Testis (tissue), 3 donors: ENCODE results near the gene ARID5B. TPM values are rescaled to one million over a fixed set of nuclear protein-coding genes. Genes with fewer than 3 reads are reported as not detected.

Source experiments
- DNase-seq: peaks from one replicate; pipeline ENCODE4 v3.0.0-alpha.2; 2019
- H3K27ac ChIP-seq, 2 donors: fragments of 200-600 bp; sonication (generic); one replicate each; pipeline ENCODE4 v1.5.1; 2019
- H3K27me3 ChIP-seq: fragments of 200-600 bp; sonication (generic); one replicate; pipeline ENCODE4 v1.5.1; 2019
- H3K36me3 ChIP-seq: fragments of 200-600 bp; sonication (generic); one replicate; pipeline ENCODE4 v1.5.1; 2017; ENCODE audit warnings: low read depth; ENCODE audit errors: missing control alignments
- H3K4me1 ChIP-seq: fragments of 200-600 bp; sonication (generic); one replicate; pipeline ENCODE4 v1.5.1; 2019
- H3K4me3 ChIP-seq, 2 donors: fragments of 200-600 bp; sonication (generic); one replicate each; pipeline ENCODE4 v1.5.1; 2017 to 2019
- H3K9me3 ChIP-seq: fragments of 200-600 bp; sonication (generic); one replicate; pipeline ENCODE4 v1.5.1; 2017
- CTCF ChIP-seq, 3 experiments: fragments of 450-650 bp in 2 of 3; fragments of 200-600 bp in 1 of 3; sonication (generic) in 1 of 3; IDR thresholded peaks; one replicate each; pipeline ENCODE4 v1.5.1; 2016 to 2019; ENCODE audit warnings: antibody characterized with exemption in 3 of 3, mild to moderate bottlenecking in 2 of 3, moderate library complexity in 1 of 3
- POLR2A ChIP-seq: fragments of 450-650 bp; IDR thresholded peaks from one replicate; pipeline ENCODE4 v1.6.1; 2017; ENCODE audit warnings: antibody characterized with exemption, mild to moderate bottlenecking, moderate library complexity
- WGBS, 2 donors: methylation state at CpG; one replicate each; pipeline ENCODE4 v1.1.5; 2018; 5-methylcytosine and 5-hydroxymethylcytosine counted together
- intact Hi-C: fragments of 100-400 bp; cut with DNase I; formaldehyde crosslinking; loops from one replicate; pipeline ENCODE4 v1.15.1; 2023; ENCODE audit warnings: low total_unique reads
- polyA plus RNA-seq: library from polyadenylated mRNA; stranded (reverse); fragments of 350-450 nt; fragmentation: Illumina TruSeq; extraction: RNeasy Lipid Tissue Mini Kit (QIAGEN cat#74804); gene quantifications from one replicate; pipeline ENCODE4 v1.2.3, GENCODE V29; 2014; ENCODE audit warnings: low read depth, low replicate concordance; ENCODE audit not compliant: insufficient read depth
- total RNA-seq, 2 donors: library from RNA; depleted of rRNA; stranded (reverse); fragments of >200 nt; gene quantifications; one replicate each; pipeline ENCODE4 v1.2.3, GENCODE V29; 2016

The ARID5B gene
- total and polyA plus RNA-seq, 3 donors from 2014 or later: 14.3 to 73.6 (median 52.1) TPM

GRCh38 chr10:61987537-61987936 lies 86.0 kb downstream of the ARID5B start:
- Histone ChIP-seq H3K9me3 (no peaks in the 10 kb centered on the region), H3K27me3 (no peaks in the 10 kb centered on the region), H3K4me3 (no peak overlapping the region), H3K27ac (peak overlapping the region; percentile 50 to 56), H3K4me1 (peaks cover 26% of the 10 kb centered on the region), H3K36me3 (no peaks in the 10 kb centered on the region)
- no peak for DNase-seq
- TF ChIP-seq POLR2A (no peak), CTCF (IDR thresholded peaks at IDR 0.05) (no peak)
- WGBS, 2 donors: 73 to 74% methylated on average over 3 of the region's 3 CpGs
- intact Hi-C loops: no loop called here

GRCh38 chr10:61987951-61988379 lies 86.5 kb downstream of the ARID5B start:
- Histone ChIP-seq H3K4me1 (peaks cover 30% of the 10 kb centered on the region), H3K27me3 (no peaks in the 10 kb centered on the region), H3K36me3 (no peaks in the 10 kb centered on the region), H3K4me3 (no peak overlapping the region), H3K9me3 (no peaks in the 10 kb centered on the region), H3K27ac (peak overlapping the region; percentile 50 to 56)
- 20 to 26% methylated on average over 2 of the region's 2 CpGs for WGBS, 2 donors
- intact Hi-C loops: no loop called here
- no peak for DNase-seq
- TF ChIP-seq CTCF (IDR thresholded peaks at IDR 0.05) (no peak), POLR2A (no peak)

GRCh38 chr10:61989995-61990760 lies 88.7 kb downstream of the ARID5B start:
- DNase-seq: no peak
- intact Hi-C loops: no loop called here
- H3K9me3 ChIP-seq: no peaks in the 10 kb centered on the region
- WGBS, 2 donors: 96% methylated on average over 4 of the region's 4 CpGs
- no peaks in the 10 kb centered on the region for H3K27me3 ChIP-seq
- no peak for TF ChIP-seq POLR2A
- TF ChIP-seq CTCF (IDR thresholded peaks at IDR 0.05): no peak
- H3K4me1 ChIP-seq: peaks cover 50% of the 10 kb centered on the region
- H3K27ac ChIP-seq: no peak overlapping the region
- H3K4me3 ChIP-seq: no peak overlapping the region
- H3K36me3 ChIP-seq: no peaks in the 10 kb centered on the region

GRCh38 chr10:61990761-61991135 lies 89.2 kb downstream of the ARID5B start:
- no peaks in the 10 kb centered on the region for H3K27me3 ChIP-seq
- H3K4me1 ChIP-seq: peaks cover 55% of the 10 kb centered on the region
- H3K4me3 ChIP-seq: no peak overlapping the region
- intact Hi-C loops: no loop called here
- no peak for TF ChIP-seq POLR2A
- TF ChIP-seq CTCF (IDR thresholded peaks at IDR 0.05): no peak
- DNase-seq: no peak
- H3K9me3 ChIP-seq: no peaks in the 10 kb centered on the region
- WGBS, 2 donors: 81 to 100% methylated on average over 1 of the region's 1 CpG
- no peaks in the 10 kb centered on the region for H3K36me3 ChIP-seq
- H3K27ac ChIP-seq: no peak overlapping the region

- Histone ChIP-seq H3K9me3 (no peaks in the 10 kb centered on the region), H3K27me3 (no peaks in the 10 kb centered on the region), H3K4me1 (peaks cover 54% of the 10 kb centered on the region), H3K27ac (no peak overlapping the region), H3K4me3 (no peak overlapping the region), H3K36me3 (no peaks in the 10 kb centered on the region)
- intact Hi-C loops: no loop called here
- TF ChIP-seq CTCF (IDR thresholded peaks at IDR 0.05) (no peak), POLR2A (no peak)
- no peak for DNase-seq
Measured at GRCh38 chr10:61991166-61991565, 89.7 kb downstream of the ARID5B start.
